Activated T-cell treated with anti-CD3 and anti-CD28 coated beads, Interleukin-2, amount 50 U/mL, for 4 hours (primary cell): Measurements from ENCODE around the gene GPRC5C. TPM values are rescaled to one million over a fixed set of nuclear protein-coding genes. Genes with fewer than 3 reads are reported as not detected.
"Not testable (repeated sequence)": the region's sequence is repeated elsewhere in the genome, so short reads cannot be mapped to it uniquely, and the experiment has no call there.

Experiments
- ATAC-seq, 2 donors: fragments of 200-7000 bp; cut with Tn5 transposase; one replicate each; pipeline ENCODE4 v1.10.0; 2021
- DNase-seq: peaks from one replicate; pipeline ENCODE4 v3.0.0-alpha.2; 2020
- H3K27me3 Mint-ChIP-seq: one replicate; pipeline ENCODE4 v1.8.0; 2021; ENCODE audit warnings: low read depth, mixed read lengths
- H3K36me3 Mint-ChIP-seq: one replicate; pipeline ENCODE4 v1.8.0; 2022; ENCODE audit warnings: mixed read lengths; ENCODE audit not compliant: insufficient read depth
- H3K4me1 Mint-ChIP-seq: one replicate; pipeline ENCODE4 v1.8.0; 2021; ENCODE audit warnings: low read depth, mixed read lengths
- H3K4me3 Mint-ChIP-seq: one replicate; pipeline ENCODE4 v1.8.0; 2021; ENCODE audit warnings: mild to moderate bottlenecking, moderate library complexity, mixed read lengths
- H3K9me3 Mint-ChIP-seq: one replicate; pipeline ENCODE4 v1.8.0; 2021; ENCODE audit warnings: mixed read lengths
- total RNA-seq, 3 donors: library from RNA; stranded (reverse); gene quantifications; one replicate each; pipeline ENCODE4 v1.2.1, GENCODE V29; 2021

Gene GPRC5C
- total RNA-seq, 3 donors from 2014 or later = 0.49 to 0.76 (median 0.63) TPM

DNA sequence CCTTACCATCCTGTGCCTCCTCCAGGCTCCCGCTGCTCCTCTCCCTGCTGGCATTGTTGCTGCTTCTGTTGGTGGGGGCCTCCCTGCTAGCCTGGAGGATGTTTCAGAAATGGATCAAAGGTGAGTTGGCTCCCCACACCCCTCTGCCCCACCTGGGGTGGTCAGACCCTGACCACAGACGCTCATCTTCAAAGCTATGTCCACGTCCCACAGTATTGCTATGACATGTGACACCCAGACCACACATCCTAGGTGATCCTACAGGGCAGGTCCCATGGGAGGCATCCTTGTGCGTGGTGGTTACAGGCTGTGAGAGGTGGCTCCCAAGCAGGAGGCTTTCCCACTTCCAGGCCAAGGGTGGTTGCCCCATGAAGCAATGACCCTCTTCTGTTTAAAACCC lies 45.5 kb downstream of the GPRC5C start:
- Mint-ChIP-seq H3K9me3 (peaks cover 10% of the 10 kb centered on the region), H3K36me3 (peaks cover 19% of the 10 kb centered on the region), H3K27me3 (no peaks in the 10 kb centered on the region), H3K4me1 (peaks cover 60% of the 10 kb centered on the region), H3K4me3 (no peak overlapping the region)
- ATAC-seq = no peak
- DNase-seq = no peak

DNA sequence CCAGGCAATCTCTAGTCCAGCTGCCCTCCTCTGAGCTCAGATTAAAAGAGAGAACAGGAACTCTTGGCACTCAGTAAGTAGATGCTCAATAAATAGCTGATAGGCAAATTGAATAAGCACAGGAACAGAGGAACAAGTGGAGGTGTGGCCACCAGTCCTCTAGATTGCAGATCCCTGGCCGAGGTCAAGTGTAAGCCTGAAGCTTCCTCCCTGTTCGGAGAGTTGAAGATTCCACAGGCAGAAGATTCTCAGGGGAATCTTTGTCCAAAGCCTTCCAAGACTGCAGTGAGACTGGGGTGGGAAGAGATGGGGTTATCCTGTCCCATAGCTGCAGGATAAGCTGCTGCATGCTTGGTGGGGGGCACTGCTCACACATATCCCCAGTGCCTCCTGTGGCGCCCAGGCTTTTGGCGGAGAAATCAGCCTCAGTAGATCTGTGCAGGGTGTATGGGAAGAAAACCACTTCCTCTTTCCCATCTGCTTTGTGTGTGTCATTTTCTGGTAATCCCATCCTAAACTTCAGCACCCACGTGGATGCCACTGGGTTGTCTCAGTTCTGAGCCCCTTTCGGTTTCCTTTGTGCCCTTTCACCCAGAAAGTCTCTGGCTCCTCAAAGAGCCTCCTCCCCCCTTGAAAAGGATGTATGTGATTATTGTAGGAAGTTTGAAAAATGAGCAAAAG lies 46.7 kb downstream of the GPRC5C start:
- DNase-seq (no peak), ATAC-seq (peak; percentile 65 to 71)
- Mint-ChIP-seq H3K4me1 (peaks cover 53% of the 10 kb centered on the region), H3K9me3 (peaks cover 10% of the 10 kb centered on the region), H3K27me3 (no peaks in the 10 kb centered on the region), H3K36me3 (peaks cover 23% of the 10 kb centered on the region), H3K4me3 (no peak overlapping the region)

DNA sequence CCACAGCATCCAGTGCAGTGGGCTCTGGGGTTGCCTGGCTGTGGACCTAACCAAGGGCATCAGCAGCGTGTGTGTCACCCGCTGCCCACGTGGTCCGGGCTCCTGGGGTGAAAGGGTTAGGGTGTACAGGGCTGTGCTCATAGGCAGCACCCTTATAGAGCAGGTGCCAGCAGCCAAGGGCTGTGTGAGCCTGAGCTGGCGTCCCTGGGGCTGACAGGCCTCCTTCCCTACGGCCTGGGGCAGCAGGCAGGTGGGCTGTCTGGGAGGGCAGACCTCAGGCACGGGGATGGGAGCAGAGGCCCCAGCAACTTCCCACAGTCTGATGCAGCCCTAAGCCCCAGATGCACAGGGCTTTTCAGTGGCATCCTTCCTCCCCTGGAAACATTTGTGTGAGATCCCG lies 48.4 kb downstream of the GPRC5C start:
- peaks cover 39% of the 10 kb centered on the region for H3K4me1 Mint-ChIP-seq
- H3K27me3 Mint-ChIP-seq = no peaks in the 10 kb centered on the region
- peaks cover 13% of the 10 kb centered on the region for H3K36me3 Mint-ChIP-seq
- ATAC-seq (no peak), DNase-seq (no peak)
- peaks cover 7% of the 10 kb centered on the region for H3K9me3 Mint-ChIP-seq
- H3K4me3 Mint-ChIP-seq = no peak overlapping the region

DNA sequence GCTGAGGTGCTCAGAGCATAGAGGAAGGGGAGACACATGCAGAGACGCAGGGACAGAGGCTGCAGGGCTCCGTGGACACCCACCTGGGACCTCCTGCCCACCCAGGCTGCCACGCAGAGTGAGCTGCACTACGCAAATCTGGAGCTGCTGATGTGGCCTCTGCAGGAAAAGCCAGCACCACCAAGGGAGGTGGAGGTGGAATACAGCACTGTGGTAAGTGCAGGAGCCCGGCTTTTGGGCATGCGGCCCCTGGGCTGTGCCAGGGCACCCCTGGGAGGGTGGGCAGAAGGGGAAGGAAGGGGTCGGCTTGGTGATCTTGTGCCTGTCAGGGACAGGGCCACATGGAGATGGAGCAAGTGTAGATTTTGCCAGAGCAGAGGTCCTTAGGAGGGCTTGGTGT lies 49.7 kb downstream of the GPRC5C start:
- Mint-ChIP-seq H3K4me3 (no peak overlapping the region), H3K36me3 (peaks cover 8% of the 10 kb centered on the region), H3K4me1 (peaks cover 34% of the 10 kb centered on the region), H3K9me3 (peaks cover under 1% of the 10 kb centered on the region), H3K27me3 (no peaks in the 10 kb centered on the region)
- ATAC-seq = no peak
- no peak for DNase-seq

DNA sequence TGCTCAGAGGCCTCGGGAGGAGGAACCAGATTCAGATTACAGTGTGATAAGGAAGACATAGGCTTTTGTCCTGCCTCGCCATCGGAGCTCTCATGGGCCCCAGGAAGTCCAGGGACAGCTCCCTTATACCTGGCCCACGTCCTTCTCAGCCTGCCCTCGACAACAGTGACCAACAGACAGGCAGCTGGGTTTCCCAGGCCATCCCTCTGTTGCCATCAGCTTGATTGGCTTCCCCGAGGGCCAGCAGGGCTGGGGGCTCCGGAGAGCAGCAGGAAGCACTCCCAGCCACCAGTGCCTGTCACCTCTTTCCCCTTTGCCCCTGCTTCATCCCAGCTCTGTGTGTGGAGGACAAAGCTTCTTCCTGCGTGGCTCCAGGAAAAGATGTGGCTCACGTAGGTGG lies 52.2 kb downstream of the GPRC5C start:
- peaks cover 14% of the 10 kb centered on the region for H3K4me1 Mint-ChIP-seq
- ATAC-seq = no peak
- no peaks in the 10 kb centered on the region for H3K27me3 Mint-ChIP-seq
- no peak overlapping the region for H3K4me3 Mint-ChIP-seq
- DNase-seq = no peak
- H3K36me3 Mint-ChIP-seq = peaks cover 20% of the 10 kb centered on the region
- H3K9me3 Mint-ChIP-seq = peaks cover 4% of the 10 kb centered on the region

DNA sequence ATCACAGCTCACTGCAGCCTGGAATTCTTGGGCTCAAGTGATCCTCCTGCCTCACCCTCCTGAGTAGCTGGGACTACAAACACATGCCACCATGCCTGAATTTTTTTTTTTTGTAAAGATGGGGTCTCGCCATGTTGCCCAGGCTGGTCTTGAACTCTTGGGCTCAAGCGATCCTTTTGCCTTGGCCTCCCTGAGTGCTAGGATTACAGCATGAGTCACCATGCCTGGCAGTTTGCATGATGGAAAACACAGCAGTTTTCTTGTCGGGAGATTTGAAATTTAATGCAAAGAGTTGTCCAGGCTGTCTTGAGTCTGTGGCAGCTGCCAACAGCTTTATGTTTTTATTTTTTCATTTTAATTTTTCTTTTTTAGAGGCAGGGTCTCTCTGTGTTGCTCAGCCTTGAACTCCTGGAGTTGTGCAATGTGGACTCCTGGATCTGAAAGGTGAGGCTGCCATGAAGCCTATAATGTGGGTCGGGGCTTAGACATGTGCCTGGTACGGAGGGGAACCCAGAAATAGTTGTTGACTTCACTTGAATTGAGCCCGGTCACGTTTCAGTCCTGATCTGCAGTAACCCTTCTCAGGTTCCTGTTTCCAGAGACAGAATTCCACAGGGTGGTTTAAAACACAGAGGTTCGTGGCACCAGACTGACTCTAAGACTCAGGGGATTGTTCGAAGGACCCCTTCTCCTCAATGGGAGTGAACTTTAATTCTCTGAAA lies 53.3 kb downstream of the GPRC5C start:
- Mint-ChIP-seq H3K4me3 (no peak overlapping the region), H3K4me1 (peaks cover 8% of the 10 kb centered on the region), H3K9me3 (peaks cover 7% of the 10 kb centered on the region), H3K36me3 (peaks cover 24% of the 10 kb centered on the region), H3K27me3 (no peaks in the 10 kb centered on the region)
- ATAC-seq (no peak), DNase-seq (no peak)

DNA sequence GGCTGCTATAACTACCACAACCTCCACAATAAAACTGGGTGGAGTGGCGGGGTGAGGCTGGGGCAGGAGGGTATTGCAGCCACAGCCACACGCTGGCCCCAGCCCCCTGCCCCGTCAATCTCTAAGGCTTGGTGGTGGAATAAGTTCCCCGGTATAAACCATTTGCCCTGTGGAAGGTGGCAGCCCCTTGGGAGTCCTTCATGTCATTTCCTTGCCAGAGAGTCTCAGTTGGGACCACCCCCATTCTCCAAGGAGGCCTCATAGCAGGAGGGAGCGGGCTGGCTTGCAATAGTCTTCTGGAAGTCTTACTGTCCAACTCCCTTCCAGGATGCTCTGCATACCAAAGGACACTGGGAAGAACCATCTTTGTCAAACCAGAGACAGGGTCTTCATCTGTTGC lies 54.0 kb downstream of the GPRC5C start:
- ATAC-seq = no peak
- H3K36me3 Mint-ChIP-seq = peaks cover 24% of the 10 kb centered on the region

DNA sequence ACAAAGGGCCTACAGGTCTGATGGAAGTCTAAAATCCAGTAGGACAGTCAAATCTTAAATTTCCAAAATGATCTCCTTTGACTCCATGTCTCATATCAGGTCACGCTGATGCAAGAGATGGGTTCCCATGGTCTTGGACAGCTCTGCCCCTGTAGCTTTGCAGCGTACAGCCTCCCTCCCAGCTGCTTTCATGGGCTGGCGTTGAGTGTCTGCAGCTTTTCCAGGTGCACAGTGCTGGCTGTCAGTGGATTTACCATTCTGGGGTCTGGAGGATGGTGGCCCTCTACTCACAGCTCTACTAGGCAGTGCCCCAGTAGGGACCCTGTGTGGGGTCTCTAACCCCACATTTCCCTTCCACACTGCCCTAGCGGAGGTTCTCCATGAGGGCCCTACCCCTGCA lies 56.4 kb downstream of the GPRC5C start:
- not testable (repeated sequence) for ATAC-seq, H3K4me3 Mint-ChIP-seq, H3K27me3 Mint-ChIP-seq, DNase-seq, H3K4me1 Mint-ChIP-seq, H3K9me3 Mint-ChIP-seq
- H3K36me3 Mint-ChIP-seq = peaks cover 18% of the 10 kb centered on the region

More for the DNA sequence above, 54.0 kb downstream of the GPRC5C start:
- Mint-ChIP-seq H3K4me3 (no peak overlapping the region), H3K4me1 (peaks cover 7% of the 10 kb centered on the region), H3K9me3 (peaks cover 7% of the 10 kb centered on the region), H3K27me3 (no peaks in the 10 kb centered on the region)
- DNase-seq = no peak

DNA sequence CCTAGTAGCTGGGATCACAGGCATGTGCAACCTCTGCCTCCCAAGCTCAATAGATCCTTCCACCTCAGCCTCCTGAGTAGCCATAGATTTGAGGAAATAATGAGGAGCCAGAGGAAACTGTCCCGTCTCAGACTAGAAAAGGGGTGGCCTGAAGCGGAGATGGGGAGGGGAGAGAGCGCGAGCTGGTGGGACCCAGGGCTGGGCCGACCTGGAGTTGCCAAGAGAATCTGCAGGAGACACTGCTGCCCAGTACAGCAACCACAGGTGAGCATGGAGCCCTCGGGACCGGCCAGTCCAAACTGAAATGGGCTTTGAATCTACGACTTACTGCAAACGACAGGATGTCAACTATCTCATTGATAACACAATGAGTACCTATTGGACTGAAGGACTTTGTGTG lies 58.8 kb downstream of the GPRC5C start:
- Mint-ChIP-seq H3K27me3 (no peaks in the 10 kb centered on the region), H3K36me3 (peaks cover 18% of the 10 kb centered on the region), H3K4me1 (peaks cover 11% of the 10 kb centered on the region), H3K9me3 (peaks cover 7% of the 10 kb centered on the region), H3K4me3 (no peak overlapping the region)
- DNase-seq = no peak
- no peak for ATAC-seq

DNA sequence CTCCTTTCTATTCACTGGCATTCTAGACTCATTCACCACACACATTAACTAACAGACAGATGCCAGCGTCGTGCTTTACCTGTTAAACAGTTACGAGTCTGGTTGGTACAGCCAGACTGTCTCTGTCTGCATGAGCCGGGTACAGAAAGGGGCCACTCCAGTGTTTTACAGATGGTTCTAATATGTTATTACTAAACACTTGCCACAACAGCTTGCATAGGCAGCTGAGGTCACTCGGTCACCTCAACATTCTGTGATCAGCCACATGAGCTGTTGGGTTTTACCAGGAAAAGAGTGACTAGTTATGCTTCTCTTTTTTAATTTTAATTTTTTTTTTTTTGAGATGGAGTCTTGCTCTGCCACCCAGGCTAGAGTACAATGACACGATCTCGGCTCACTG lies 59.7 kb downstream of the GPRC5C start:
- peaks cover 16% of the 10 kb centered on the region for H3K36me3 Mint-ChIP-seq
- no peak for ATAC-seq
- H3K4me3 Mint-ChIP-seq = no peak overlapping the region
- H3K4me1 Mint-ChIP-seq = peaks cover 11% of the 10 kb centered on the region
- no peak for DNase-seq
- H3K9me3 Mint-ChIP-seq = peaks cover 7% of the 10 kb centered on the region
- no peaks in the 10 kb centered on the region for H3K27me3 Mint-ChIP-seq

DNA sequence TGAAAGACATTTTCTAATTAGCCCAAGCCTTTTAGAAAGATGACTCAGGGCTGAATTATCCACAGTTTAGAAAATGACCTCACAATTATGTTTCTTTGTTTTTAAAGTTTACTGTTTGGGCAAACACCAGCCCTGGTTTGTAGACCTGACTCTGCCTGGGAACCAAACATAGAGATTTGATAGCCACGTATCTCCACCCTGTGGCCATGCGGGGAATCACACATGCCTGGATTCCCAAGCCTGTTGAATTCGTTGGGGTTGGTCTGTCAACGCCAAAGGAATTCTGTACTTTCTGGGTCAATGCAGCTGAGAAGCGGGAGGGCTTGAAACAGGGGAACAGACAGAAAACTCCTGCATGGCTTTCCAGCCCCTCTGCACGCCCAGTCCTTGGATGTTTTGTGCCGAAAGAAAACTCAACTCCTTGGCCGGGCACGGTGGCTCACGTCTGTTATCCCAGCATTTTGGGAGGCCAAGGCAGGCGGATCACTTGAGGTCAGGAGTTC lies 61.5 kb downstream of the GPRC5C start:
- H3K36me3 Mint-ChIP-seq = peaks cover 8% of the 10 kb centered on the region
- H3K27me3 Mint-ChIP-seq = no peaks in the 10 kb centered on the region
- DNase-seq (peak; percentile 63), ATAC-seq (peak; percentile 63 to 65)
- H3K4me1 Mint-ChIP-seq = peaks cover 11% of the 10 kb centered on the region
- H3K4me3 Mint-ChIP-seq = no peak overlapping the region
- peaks cover 7% of the 10 kb centered on the region for H3K9me3 Mint-ChIP-seq

Other genes starting within 250 kb of the GPRC5C start
- 1,000 to 10,000 TPM; 1,282 to 1,442 (median 1,420) TPM for gene RPL38, start 228.4 kb upstream of the GPRC5C start, total RNA-seq
- 1 to 10 TPM; 2.0 to 4.5 (median 3.5) TPM for gene TTYH2, start 218.5 kb upstream of the GPRC5C start, total RNA-seq
- gene DNAI2, start 157.9 kb upstream of the GPRC5C start, total RNA-seq = not detected
- not detected for gene KIF19, start 105.9 kb upstream of the GPRC5C start, total RNA-seq
- gene BTBD17, start 70.2 kb upstream of the GPRC5C start, total RNA-seq = not detected
- gene GPR142, start 64.6 kb upstream of the GPRC5C start, total RNA-seq = not detected
- gene CD300A, start 34.5 kb downstream of the GPRC5C start, total RNA-seq = 1 to 10 TPM; 1.3 to 2.6 (median 2.1) TPM
- gene CD300LB, start 99.4 kb downstream of the GPRC5C start, total RNA-seq = not detected
- not detected for gene CD300C, start 114.0 kb downstream of the GPRC5C start, total RNA-seq
- not detected for gene CD300H, start 135.4 kb downstream of the GPRC5C start, total RNA-seq
- gene CD300LD, start 160.2 kb downstream of the GPRC5C start, total RNA-seq = not detected
- gene CD300E, start 191.7 kb downstream of the GPRC5C start, total RNA-seq = not detected